Nephron progenitor cell (in vitro differentiated cells): ENCODE measurements around the gene TTLL1.
A peak's percentile ranks its signal among the peaks of the same experiment; 100 is the strongest.
"Not testable (repeated sequence)": the region's sequence is repeated elsewhere in the genome, so short reads cannot be mapped to it uniquely, and the experiment has no call there.

Source experiments
- DNase-seq: peaks from one replicate; pipeline ENCODE4 v3.0.0; 2021
- H3K27ac Mint-ChIP-seq: 2 replicates; pipeline ENCODE4 v1.8.0; 2021; ENCODE audit warnings: mild to moderate bottlenecking, moderate library complexity, mixed read lengths
- H3K27me3 Mint-ChIP-seq: 2 replicates; pipeline ENCODE4 v1.8.0; 2021; ENCODE audit warnings: mild to moderate bottlenecking, low read depth, mixed read lengths; ENCODE audit not compliant: poor library complexity
- H3K36me3 Mint-ChIP-seq: 2 replicates; pipeline ENCODE4 v1.8.0; 2021; ENCODE audit warnings: low read depth, mixed read lengths
- H3K4me1 Mint-ChIP-seq: 2 replicates; pipeline ENCODE4 v1.8.0; 2021; ENCODE audit warnings: mixed read lengths
- H3K4me3 Mint-ChIP-seq: 2 replicates; pipeline ENCODE4 v1.8.0; 2021; ENCODE audit warnings: mild to moderate bottlenecking, moderate library complexity, mixed read lengths
- H3K9me3 Mint-ChIP-seq: 2 replicates; pipeline ENCODE4 v1.8.0; 2021; ENCODE audit warnings: mild to moderate bottlenecking, moderate library complexity, mixed read lengths
- CTCF ChIP-seq: fragments of 200-600 bp; sonication (generic); IDR thresholded peaks from 2 replicates; pipeline ENCODE4 v1.5.0; 2021; ENCODE audit warnings: antibody characterized with exemption

Gene TTLL1

GRCh38 chr22:43017525-43018460 lies 71.4 kb downstream of the TTLL1 start:
- peaks cover 20% of the 10 kb centered on the region for H3K27me3 Mint-ChIP-seq
- no peak for DNase-seq
- TF ChIP-seq CTCF: no peak
- H3K9me3 Mint-ChIP-seq: no peaks in the 10 kb centered on the region
- peaks cover 40% of the 10 kb centered on the region for H3K4me1 Mint-ChIP-seq
- H3K4me3 Mint-ChIP-seq: peak overlapping the region; percentile 56
- peaks cover 6% of the 10 kb centered on the region for H3K36me3 Mint-ChIP-seq
- no peak overlapping the region for H3K27ac Mint-ChIP-seq

GRCh38 chr22:43016150-43016549 lies 73.0 kb downstream of the TTLL1 start:
- Mint-ChIP-seq H3K27me3 (peaks cover 19% of the 10 kb centered on the region), H3K4me1 (peaks cover 42% of the 10 kb centered on the region)
- DNase-seq, H3K9me3 Mint-ChIP-seq, H3K4me3 Mint-ChIP-seq, H3K36me3 Mint-ChIP-seq, H3K27ac Mint-ChIP-seq: not testable (repeated sequence)

GRCh38 chr22:43015677-43016042 lies 73.5 kb downstream of the TTLL1 start:
- Mint-ChIP-seq H3K9me3 (no peaks in the 10 kb centered on the region), H3K27ac (no peak overlapping the region), H3K4me1 (peaks cover 44% of the 10 kb centered on the region), H3K4me3 (peak overlapping the region; percentile 98), H3K27me3 (peaks cover 19% of the 10 kb centered on the region), H3K36me3 (peaks cover 6% of the 10 kb centered on the region)
- no peak for TF ChIP-seq CTCF
- DNase-seq: no peak

- peak; percentile 100 for DNase-seq
Measured at GRCh38 chr22:43014869-43015676, 74.1 kb downstream of the TTLL1 start, which contains the start of gene PACSIN2. TSS of gene PACSIN2 (minus strand) at chr22:43015149. CDS start at chr22:42912080, 103,069 bp downstream.

GRCh38 chr22:43014316-43014868 lies 74.8 kb downstream of the TTLL1 start:
- no peak for TF ChIP-seq CTCF
- H3K4me3 Mint-ChIP-seq: peak overlapping the region; percentile 98
- H3K9me3 Mint-ChIP-seq: no peaks in the 10 kb centered on the region
- DNase-seq: peak; percentile 65
- peak overlapping the region; percentile 95 for H3K27ac Mint-ChIP-seq
- peaks cover 6% of the 10 kb centered on the region for H3K36me3 Mint-ChIP-seq
- H3K4me1 Mint-ChIP-seq: peaks cover 44% of the 10 kb centered on the region
- peaks cover 19% of the 10 kb centered on the region for H3K27me3 Mint-ChIP-seq

More at GRCh38 chr22:43014869-43015676, 74.1 kb downstream of the TTLL1 start, which contains the start of gene PACSIN2:
- Mint-ChIP-seq H3K9me3 (no peaks in the 10 kb centered on the region), H3K27me3 (peaks cover 19% of the 10 kb centered on the region), H3K4me3 (peak within 1 kb of the TSS; percentile 98), H3K36me3 (peaks cover 6% of the 10 kb centered on the region), H3K4me1 (peaks cover 44% of the 10 kb centered on the region), H3K27ac (peak within 1 kb of the TSS; percentile 95)
- no peak for TF ChIP-seq CTCF
